Activated naive CD4-positive, alpha-beta T cell treated with anti-CD3 and anti-CD28 coated beads for 36 hours (primary cell): ENCODE measurements around the gene ADCY1. TPM values are rescaled to one million over a fixed set of nuclear protein-coding genes. Genes with fewer than 3 reads are reported as not detected.

ENCODE experiments used
- CTCF ChIA-PET: fragments of 350-600 bp; sonication (Branson Sonifier 250); formaldehyde crosslinking; loops from one replicate; lab custom pipeline; 2021; ENCODE audit warnings: antibody characterized with exemption; lab: Charles Lee
- DNase-seq: peaks from one replicate; pipeline ENCODE4 v3.0.0-alpha.2; 2020
- H3K27ac Mint-ChIP-seq: one replicate; pipeline ENCODE4 v1.8.0; 2021; ENCODE audit warnings: mild to moderate bottlenecking, mixed read lengths
- H3K27me3 Mint-ChIP-seq: one replicate; pipeline ENCODE4 v1.8.0; 2021; ENCODE audit warnings: low read depth, mixed read lengths
- H3K36me3 Mint-ChIP-seq: one replicate; pipeline ENCODE4 v1.8.0; 2021; ENCODE audit warnings: low read depth, mixed read lengths
- H3K4me1 Mint-ChIP-seq: one replicate; pipeline ENCODE4 v1.8.0; 2021; ENCODE audit warnings: low read depth, mixed read lengths
- H3K4me3 Mint-ChIP-seq: one replicate; pipeline ENCODE4 v1.8.0; 2021; ENCODE audit warnings: mild to moderate bottlenecking, moderate library complexity, mixed read lengths
- H3K9me3 Mint-ChIP-seq: one replicate; pipeline ENCODE4 v1.8.0; 2021; ENCODE audit warnings: mixed read lengths
- intact Hi-C: fragments of 100-400 bp; cut with micrococcal nuclease; formaldehyde crosslinking; loops from one replicate; pipeline ENCODE4 v1.15.1; 2023
- total RNA-seq, 2 experiments: library from RNA; stranded (reverse); gene quantifications; one replicate each; pipeline ENCODE4 v1.2.3, GENCODE V29; 2021

The ADCY1 gene
- total RNA-seq, 2 experiments from 2014 or later: 0.29 to 0.30 TPM

GRCh38 chr7:45624392-45624760, 50.2 kb downstream of the ADCY1 start:
- CTCF ChIA-PET: no interaction called here
- Mint-ChIP-seq H3K27ac (no peak overlapping the region), H3K9me3 (peaks cover 12% of the 10 kb centered on the region), H3K36me3 (no peaks in the 10 kb centered on the region), H3K27me3 (no peaks in the 10 kb centered on the region), H3K4me3 (no peak overlapping the region), H3K4me1 (no peaks in the 10 kb centered on the region)
- intact Hi-C loops: no loop called here
- DNase-seq: no peak

- H3K9me3 Mint-ChIP-seq: peaks cover 11% of the 10 kb centered on the region
- H3K4me1 Mint-ChIP-seq: no peaks in the 10 kb centered on the region
- H3K36me3 Mint-ChIP-seq: no peaks in the 10 kb centered on the region
- CTCF ChIA-PET: no interaction called here
- no peak overlapping the region for H3K4me3 Mint-ChIP-seq
- no peaks in the 10 kb centered on the region for H3K27me3 Mint-ChIP-seq
- intact Hi-C loops: no loop called here
- no peak overlapping the region for H3K27ac Mint-ChIP-seq
- no peak for DNase-seq
Measured at GRCh38 chr7:45625067-45625466, 50.9 kb downstream of the ADCY1 start.

GRCh38 chr7:45625714-45626440, 51.7 kb downstream of the ADCY1 start:
- intact Hi-C loops: no loop called here
- CTCF ChIA-PET: no interaction called here
- no peaks in the 10 kb centered on the region for H3K27me3 Mint-ChIP-seq
- no peaks in the 10 kb centered on the region for H3K36me3 Mint-ChIP-seq
- H3K4me3 Mint-ChIP-seq: no peak overlapping the region
- no peak overlapping the region for H3K27ac Mint-ChIP-seq
- peaks cover 3% of the 10 kb centered on the region for H3K9me3 Mint-ChIP-seq
- H3K4me1 Mint-ChIP-seq: no peaks in the 10 kb centered on the region
- DNase-seq: no peak

GRCh38 chr7:45626441-45627430, 52.6 kb downstream of the ADCY1 start:
- Mint-ChIP-seq H3K9me3 (peaks cover 3% of the 10 kb centered on the region), H3K4me1 (no peaks in the 10 kb centered on the region)
- intact Hi-C loops: no loop called here

GRCh38 chr7:45627691-45628456, 53.7 kb downstream of the ADCY1 start:
- Mint-ChIP-seq H3K9me3 (peaks cover 3% of the 10 kb centered on the region), H3K4me3 (no peak overlapping the region), H3K4me1 (no peaks in the 10 kb centered on the region), H3K36me3 (no peaks in the 10 kb centered on the region), H3K27ac (no peak overlapping the region), H3K27me3 (no peaks in the 10 kb centered on the region)
- CTCF ChIA-PET: no interaction called here
- intact Hi-C loops: no loop called here
- DNase-seq: no peak

More at GRCh38 chr7:45626441-45627430, 52.6 kb downstream of the ADCY1 start:
- Mint-ChIP-seq H3K4me3 (no peak overlapping the region), H3K36me3 (no peaks in the 10 kb centered on the region), H3K27me3 (no peaks in the 10 kb centered on the region), H3K27ac (no peak overlapping the region)
- DNase-seq: no peak
- CTCF ChIA-PET: no interaction called here

- H3K36me3 Mint-ChIP-seq: no peaks in the 10 kb centered on the region
- intact Hi-C loops: no loop called here
- no peak overlapping the region for H3K4me3 Mint-ChIP-seq
- H3K27ac Mint-ChIP-seq: no peak overlapping the region
- CTCF ChIA-PET: no interaction called here
- DNase-seq: no peak
- H3K4me1 Mint-ChIP-seq: no peaks in the 10 kb centered on the region
- H3K9me3 Mint-ChIP-seq: peaks cover 3% of the 10 kb centered on the region
- no peaks in the 10 kb centered on the region for H3K27me3 Mint-ChIP-seq
Measured at GRCh38 chr7:45631569-45631968, 57.4 kb downstream of the ADCY1 start.

- H3K36me3 Mint-ChIP-seq: no peaks in the 10 kb centered on the region
- CTCF ChIA-PET: no interaction called here
- H3K4me3 Mint-ChIP-seq: no peak overlapping the region
- H3K27ac Mint-ChIP-seq: no peak overlapping the region
- DNase-seq: no peak
- H3K27me3 Mint-ChIP-seq: peaks cover 7% of the 10 kb centered on the region
- no peaks in the 10 kb centered on the region for H3K4me1 Mint-ChIP-seq
- no peaks in the 10 kb centered on the region for H3K9me3 Mint-ChIP-seq
- intact Hi-C loops: no loop called here
Measured at GRCh38 chr7:45636733-45637132, 62.6 kb downstream of the ADCY1 start.

GRCh38 chr7:45638916-45639315, 64.7 kb downstream of the ADCY1 start:
- DNase-seq: no peak
- CTCF ChIA-PET: no interaction called here
- no peak overlapping the region for H3K4me3 Mint-ChIP-seq
- intact Hi-C loops: no loop called here
- H3K36me3 Mint-ChIP-seq: no peaks in the 10 kb centered on the region
- no peaks in the 10 kb centered on the region for H3K9me3 Mint-ChIP-seq
- no peaks in the 10 kb centered on the region for H3K4me1 Mint-ChIP-seq
- no peak overlapping the region for H3K27ac Mint-ChIP-seq
- peaks cover 7% of the 10 kb centered on the region for H3K27me3 Mint-ChIP-seq

- Mint-ChIP-seq H3K9me3 (no peaks in the 10 kb centered on the region), H3K27me3 (peaks cover 7% of the 10 kb centered on the region), H3K4me1 (no peaks in the 10 kb centered on the region), H3K27ac (no peak overlapping the region), H3K4me3 (no peak overlapping the region), H3K36me3 (no peaks in the 10 kb centered on the region)
- DNase-seq: no peak
- intact Hi-C loops: no loop called here
- CTCF ChIA-PET: no interaction called here
Measured at GRCh38 chr7:45642044-45642443, 67.9 kb downstream of the ADCY1 start.

GRCh38 chr7:45643630-45644029, 69.5 kb downstream of the ADCY1 start:
- H3K4me3 Mint-ChIP-seq: no peak overlapping the region
- no peaks in the 10 kb centered on the region for H3K36me3 Mint-ChIP-seq
- intact Hi-C loops: no loop called here
- H3K27me3 Mint-ChIP-seq: peaks cover 2% of the 10 kb centered on the region
- DNase-seq: no peak
- no peaks in the 10 kb centered on the region for H3K9me3 Mint-ChIP-seq
- H3K27ac Mint-ChIP-seq: no peak overlapping the region
- CTCF ChIA-PET: no interaction called here
- no peaks in the 10 kb centered on the region for H3K4me1 Mint-ChIP-seq

- intact Hi-C loops: no loop called here
- no peaks in the 10 kb centered on the region for H3K36me3 Mint-ChIP-seq
- no peak overlapping the region for H3K27ac Mint-ChIP-seq
- CTCF ChIA-PET: no interaction called here
- H3K4me3 Mint-ChIP-seq: no peak overlapping the region
- peaks cover 2% of the 10 kb centered on the region for H3K27me3 Mint-ChIP-seq
- DNase-seq: no peak
- no peaks in the 10 kb centered on the region for H3K4me1 Mint-ChIP-seq
- H3K9me3 Mint-ChIP-seq: no peaks in the 10 kb centered on the region
Measured at GRCh38 chr7:45644237-45644636, 70.1 kb downstream of the ADCY1 start.
